ENCODE results near the gene ICA1. TPM values are rescaled to one million over a fixed set of nuclear protein-coding genes. Genes with fewer than 3 reads are reported as not detected.

The ICA1 gene
- total and polyA plus RNA-seq, 2 experiments from 2014 or later = 45.2 to 83.7 TPM

DNA sequence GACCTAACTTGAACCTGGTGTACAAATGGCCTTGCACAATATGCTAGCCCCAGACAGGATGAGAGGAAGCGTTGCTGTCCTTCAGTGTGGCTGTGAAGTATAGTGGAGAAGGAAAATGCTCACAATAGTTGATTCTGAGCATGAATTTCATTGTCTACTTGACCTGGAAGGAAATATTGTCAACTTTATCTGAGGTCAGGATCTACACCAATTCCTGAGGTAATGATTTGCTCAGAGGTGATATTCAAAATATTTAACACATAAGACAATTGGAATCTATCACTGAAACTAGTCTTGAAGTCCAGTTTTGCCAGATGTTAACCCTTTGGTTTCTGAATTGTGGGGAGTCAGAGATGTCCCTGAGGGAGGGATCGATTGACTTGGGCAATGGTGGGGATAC lies 20.9 kb upstream of the ICA1 start:
- Mint-ChIP-seq H3K9me3 (no peaks in the 10 kb centered on the region), H3K27ac (no peak overlapping the region), H3K4me3 (no peak overlapping the region), H3K4me1 (peaks cover 13% of the 10 kb centered on the region), H3K36me3 (ENCODE audit: low read depth) (no peaks in the 10 kb centered on the region), H3K27me3 (ENCODE audit: insufficient read depth, low read depth, poor library complexity) (no peaks in the 10 kb centered on the region)
- Histone ChIP-seq H3K4me2 (no peak overlapping the region), H3K4me1 (ENCODE audit: insufficient read depth) (peaks cover 12% of the 10 kb centered on the region), H4K20me1 (replicated peaks; ENCODE audit: insufficient read depth) (no peaks in the 10 kb centered on the region), H2AFZ (no peak overlapping the region), H3F3A (replicated peaks; ENCODE audit: low read depth) (no peaks in the 10 kb centered on the region), H3K4me3 (no peak overlapping the region), H3K79me2 (replicated peaks; ENCODE audit: insufficient read depth) (no peaks in the 10 kb centered on the region), H3K27ac (ENCODE audit: low read depth) (no peak overlapping the region), H3K9me2 (ENCODE audit: insufficient read depth) (peaks cover 9% of the 10 kb centered on the region; the same call in 1 of the 2 replicates), H3K36me3 (ENCODE audit: insufficient read depth) (no peaks in the 10 kb centered on the region), H3K27me3 (ENCODE audit: insufficient read depth) (no peaks in the 10 kb centered on the region)
- no peak for TF ChIP-seq ZNF114 (CRISPR knock-in tag; IDR thresholded peaks at IDR 0.05)
- no peak for TF ChIP-seq ETS1 (IDR thresholded peaks at IDR 0.05)
- no peak for TF ChIP-seq REST (IDR thresholded peaks at IDR 0.05; ENCODE audit: unreplicated experiment)
- TF ChIP-seq EZH2phosphoT487 (IDR thresholded peaks at IDR 0.05; ENCODE audit: unreplicated experiment) = no peak
- TF ChIP-seq JUNB (IDR thresholded peaks at IDR 0.05; ENCODE audit: unreplicated experiment) = no peak
- no peak for TF ChIP-seq ZNF331 (CRISPR knock-in tag; IDR thresholded peaks at IDR 0.05; ENCODE audit: low read depth)
- TF ChIP-seq EZH2 (IDR thresholded peaks at IDR 0.05; ENCODE audit: low read depth, unreplicated experiment) = no peak
- no peak for TF ChIP-seq NANOG (IDR thresholded peaks at IDR 0.05; ENCODE audit: borderline replicate concordance)
- TF ChIP-seq, protein P1, sequence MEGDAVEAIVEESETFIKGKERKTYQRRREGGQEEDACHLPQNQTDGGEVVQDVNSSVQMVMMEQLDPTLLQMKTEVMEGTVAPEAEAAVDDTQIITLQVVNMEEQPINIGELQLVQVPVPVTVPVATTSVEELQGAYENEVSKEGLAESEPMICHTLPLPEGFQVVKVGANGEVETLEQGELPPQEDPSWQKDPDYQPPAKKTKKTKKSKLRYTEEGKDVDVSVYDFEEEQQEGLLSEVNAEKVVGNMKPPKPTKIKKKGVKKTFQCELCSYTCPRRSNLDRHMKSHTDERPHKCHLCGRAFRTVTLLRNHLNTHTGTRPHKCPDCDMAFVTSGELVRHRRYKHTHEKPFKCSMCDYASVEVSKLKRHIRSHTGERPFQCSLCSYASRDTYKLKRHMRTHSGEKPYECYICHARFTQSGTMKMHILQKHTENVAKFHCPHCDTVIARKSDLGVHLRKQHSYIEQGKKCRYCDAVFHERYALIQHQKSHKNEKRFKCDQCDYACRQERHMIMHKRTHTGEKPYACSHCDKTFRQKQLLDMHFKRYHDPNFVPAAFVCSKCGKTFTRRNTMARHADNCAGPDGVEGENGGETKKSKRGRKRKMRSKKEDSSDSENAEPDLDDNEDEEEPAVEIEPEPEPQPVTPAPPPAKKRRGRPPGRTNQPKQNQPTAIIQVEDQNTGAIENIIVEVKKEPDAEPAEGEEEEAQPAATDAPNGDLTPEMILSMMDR (conservative IDR thresholded peaks at IDR 0.05; ENCODE audit: low read depth in 2 of 2) = no peak
- no peak for TF ChIP-seq CREB1 (CRISPR knock-in tag; IDR thresholded peaks at IDR 0.05; ENCODE audit: low read depth)
- TF ChIP-seq ZNF462 (CRISPR knock-in tag; IDR thresholded peaks at IDR 0.05) = no peak
- no peak for TF ChIP-seq STAT1 (IDR thresholded peaks at IDR 0.05; ENCODE audit: unreplicated experiment)
- no peak for TF ChIP-seq POLR2AphosphoS5 (IDR thresholded peaks at IDR 0.05; ENCODE audit: low read depth)
- no peak for DNase-seq (ENCODE audit: low spot score)
- ATAC-seq = no peak
